Activated naive CD4-positive, alpha-beta T cell treated with Interleukin-2 at 50 U/mL for 16 hours (primary cell): ENCODE measurements around the gene ANKRD7.
"Not testable (repeated sequence)": the region's sequence is repeated elsewhere in the genome, so short reads cannot be mapped to it uniquely, and the experiment has no call there.

Experiments used
- DNase-seq: peaks from one replicate; pipeline ENCODE4 v3.0.0-alpha.2; 2020

Gene ANKRD7

DNA sequence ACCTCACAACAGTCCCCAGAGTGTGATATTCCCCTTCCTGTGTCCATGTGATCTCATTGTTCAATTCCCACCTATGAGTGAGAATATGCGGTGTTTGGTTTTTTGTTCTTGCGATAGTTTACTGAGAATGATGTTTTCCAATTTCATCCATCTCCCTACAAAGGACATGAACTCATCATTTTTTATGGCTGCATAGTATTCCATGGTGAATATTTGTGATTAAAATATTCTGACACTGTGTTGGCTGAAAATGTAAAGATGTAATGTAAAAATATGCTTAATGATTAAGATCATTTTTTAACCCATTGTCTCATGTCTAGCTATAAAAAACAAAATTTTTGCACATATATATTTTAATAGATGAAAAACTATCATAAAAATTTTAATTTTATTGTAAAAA is 15.8 kb downstream of the ANKRD7 start:
- DNase-seq, result not testable (repeated sequence)

DNA sequence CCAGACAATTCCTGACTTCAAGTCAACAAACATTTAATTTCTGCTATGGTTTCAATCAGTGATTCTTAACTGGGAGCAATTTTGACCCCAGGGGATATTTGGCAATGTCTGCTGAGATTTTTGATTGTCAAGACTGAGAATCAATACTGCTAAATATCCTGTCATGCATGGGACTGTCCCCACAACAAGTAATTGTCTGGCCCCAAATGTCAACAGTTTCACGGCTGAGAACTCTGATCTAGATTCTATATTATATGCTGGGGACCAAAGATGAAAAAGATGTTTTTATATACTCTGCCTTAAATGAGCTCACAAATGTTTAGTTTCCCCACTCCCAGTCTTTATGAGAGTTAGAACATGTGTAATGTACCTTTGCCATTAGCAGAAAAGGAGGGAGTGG is 19.2 kb downstream of the ANKRD7 start:
- no peak for DNase-seq

DNA sequence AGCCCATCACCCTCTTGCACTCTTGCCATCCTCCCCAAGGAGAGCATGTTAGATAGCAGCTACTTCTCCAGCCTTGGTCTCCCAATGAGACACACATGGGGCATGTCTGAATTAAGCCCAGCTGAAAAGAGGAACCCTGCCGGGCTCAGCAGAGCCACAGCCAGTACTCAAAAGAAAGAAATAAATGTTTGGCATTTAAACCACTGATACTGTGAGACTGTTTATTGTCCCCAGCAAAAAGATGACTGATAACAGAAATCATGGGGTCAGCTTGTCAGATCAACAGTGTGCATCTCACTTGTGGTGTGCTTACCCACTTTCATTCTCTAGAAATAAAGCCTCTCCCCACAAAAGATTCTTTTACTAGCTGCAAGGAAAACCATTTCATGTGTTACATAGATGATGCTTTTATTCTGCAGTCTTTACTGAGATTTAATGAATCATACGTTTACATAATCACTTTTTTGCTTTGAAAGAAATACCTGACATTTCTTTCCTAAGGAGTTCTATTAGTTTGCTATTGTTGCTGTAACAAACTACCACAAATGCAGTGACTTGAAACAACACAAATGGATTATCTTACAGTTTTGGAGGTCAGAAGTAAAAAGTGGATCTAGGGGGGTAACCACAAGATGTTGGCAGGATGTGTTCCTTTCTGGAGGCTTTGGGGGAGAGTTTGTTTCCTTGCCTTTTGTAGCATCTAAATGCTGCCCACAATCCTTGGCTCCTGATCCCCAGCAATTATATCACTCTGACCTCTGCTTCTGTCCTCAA is 20.9 kb downstream of the ANKRD7 start:
- DNase-seq, result no peak

DNA sequence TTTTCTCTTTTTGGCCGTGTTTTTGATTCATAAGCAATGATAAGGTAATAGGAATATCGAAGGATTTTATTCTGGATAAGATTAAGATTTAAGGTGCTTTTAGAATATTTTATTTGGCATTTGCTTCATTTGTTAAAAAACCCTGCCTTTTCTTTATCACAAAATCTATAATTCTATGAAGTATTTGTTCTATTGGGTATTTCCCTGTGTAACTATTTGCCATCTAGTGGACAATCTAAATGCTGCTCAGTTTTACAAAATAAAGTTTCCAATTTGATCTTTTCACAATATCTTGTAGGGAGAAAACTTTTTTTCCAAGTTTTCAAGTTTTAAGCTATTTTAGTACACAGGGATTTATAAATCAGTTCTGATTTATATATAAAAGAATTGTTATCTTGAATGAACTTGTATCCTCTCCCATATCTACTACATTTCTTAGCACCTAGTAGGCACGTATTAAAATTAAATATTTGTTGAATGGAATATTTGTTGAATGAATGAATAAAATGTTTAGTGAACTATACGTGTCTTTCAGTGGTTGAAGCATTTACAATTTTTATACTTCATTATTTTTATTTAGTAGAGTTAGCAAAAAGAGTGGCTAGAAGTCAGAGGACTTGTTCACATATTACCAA is 26.5 kb downstream of the ANKRD7 start:
- DNase-seq, result no peak

DNA sequence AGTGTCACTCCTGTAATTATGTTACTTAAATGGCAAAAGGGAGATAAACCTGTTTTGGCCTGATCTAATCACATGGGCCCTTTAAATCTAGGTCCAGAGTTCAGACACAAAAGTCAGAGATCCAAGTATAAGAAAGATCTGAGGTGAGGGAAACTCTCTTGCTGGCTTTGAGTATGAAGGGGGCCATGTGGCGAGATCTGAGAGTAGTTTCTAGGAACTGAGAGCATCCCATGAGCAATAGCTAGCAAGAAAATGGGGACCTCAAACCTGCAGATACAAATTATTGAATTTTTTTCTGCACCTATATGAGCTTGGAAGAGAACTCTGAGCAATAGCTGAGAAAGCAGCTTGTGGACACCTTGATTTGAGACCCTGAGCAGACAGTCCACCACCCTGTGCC is 27.6 kb downstream of the ANKRD7 start:
- DNase-seq, result no peak

DNA sequence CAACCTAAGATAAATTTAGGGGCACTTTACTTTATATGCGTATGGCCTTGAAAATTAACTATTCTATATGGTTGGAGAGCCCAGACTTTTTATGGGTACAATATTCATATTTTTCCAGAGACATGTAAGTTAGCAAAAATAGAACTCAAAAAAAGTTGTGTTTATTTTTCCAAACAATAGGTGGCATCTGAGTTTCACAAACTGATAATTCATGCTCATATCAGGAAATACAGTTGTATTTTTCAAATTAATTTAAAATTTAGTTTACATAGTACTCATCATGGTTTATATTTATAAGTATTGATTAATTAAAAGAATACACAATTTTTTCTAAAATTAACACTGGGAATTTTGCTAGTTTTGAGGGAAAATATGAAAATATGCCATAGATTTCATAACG is 34.6 kb downstream of the ANKRD7 start:
- no peak for DNase-seq

DNA sequence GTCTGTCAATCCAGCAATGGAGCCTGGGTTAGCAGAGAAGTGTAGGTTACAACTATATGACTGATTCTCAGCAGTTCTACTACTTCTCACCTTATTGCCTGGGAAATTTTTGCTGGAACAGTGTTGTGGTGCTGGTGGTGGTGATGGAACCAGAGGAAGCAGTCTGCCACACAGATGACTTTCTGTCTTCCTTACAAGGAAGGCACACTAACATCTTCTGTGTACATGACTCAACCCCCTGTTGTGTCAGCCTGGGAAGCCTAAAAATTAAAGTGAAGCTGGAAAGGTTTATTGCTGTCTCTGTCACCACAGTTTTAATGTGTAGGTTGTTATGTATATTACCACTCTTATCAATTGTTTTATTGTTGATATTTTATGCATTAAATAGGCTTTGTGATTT is 40.3 kb downstream of the ANKRD7 start:
- DNase-seq, result no peak

DNA sequence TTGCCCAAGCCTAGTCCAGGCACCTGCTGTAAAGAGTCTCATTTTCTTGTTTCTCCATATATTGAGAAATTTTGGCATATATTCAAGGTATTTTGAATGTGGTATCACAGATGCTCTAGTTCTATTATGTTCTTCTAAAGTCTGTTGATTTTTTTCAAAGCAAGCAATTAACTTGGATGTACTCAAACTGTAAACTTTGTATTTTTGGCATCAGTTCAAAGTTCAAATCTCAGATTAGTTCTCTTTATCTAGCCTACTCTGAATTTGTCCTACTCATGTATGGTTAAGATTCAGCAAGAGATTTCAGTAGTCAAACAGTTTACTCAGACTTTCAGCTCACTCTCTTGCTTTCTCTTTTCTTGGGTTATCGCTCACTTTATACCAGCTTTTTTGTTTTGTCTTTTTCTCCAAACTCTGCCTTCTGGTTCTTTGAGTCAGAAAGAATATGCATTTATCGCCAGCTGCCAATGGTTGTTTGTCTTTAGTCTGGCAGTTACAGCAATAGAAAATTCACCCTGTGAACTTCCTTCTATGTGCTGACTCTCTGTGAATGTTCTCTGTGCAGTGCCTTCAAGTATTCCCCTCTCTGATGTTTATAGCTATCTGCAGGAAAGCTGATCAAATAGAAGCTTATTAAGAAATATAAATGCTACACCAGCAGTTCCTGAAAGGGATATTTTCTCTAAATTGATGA is 56.0 kb downstream of the ANKRD7 start:
- no peak for DNase-seq

DNA sequence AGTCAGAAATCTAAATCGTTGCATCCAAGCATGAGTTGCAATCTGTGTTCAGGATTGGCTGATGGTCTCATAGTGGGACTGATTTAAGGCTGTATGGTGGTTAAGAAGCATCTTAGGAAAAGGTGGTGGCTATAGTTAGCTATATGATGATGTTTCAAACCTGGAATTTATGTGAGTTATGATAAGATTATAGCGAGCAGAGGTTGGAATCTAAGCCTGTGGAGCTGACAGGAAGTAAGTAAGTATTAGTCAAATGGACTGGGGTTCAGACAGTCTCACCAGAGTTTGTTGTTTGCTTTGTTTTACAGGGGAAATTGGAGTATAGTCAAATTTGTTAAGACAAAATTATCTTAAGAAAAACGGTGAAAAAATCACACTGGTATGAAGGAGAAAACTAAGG is 56.7 kb downstream of the ANKRD7 start:
- DNase-seq, result no peak

DNA sequence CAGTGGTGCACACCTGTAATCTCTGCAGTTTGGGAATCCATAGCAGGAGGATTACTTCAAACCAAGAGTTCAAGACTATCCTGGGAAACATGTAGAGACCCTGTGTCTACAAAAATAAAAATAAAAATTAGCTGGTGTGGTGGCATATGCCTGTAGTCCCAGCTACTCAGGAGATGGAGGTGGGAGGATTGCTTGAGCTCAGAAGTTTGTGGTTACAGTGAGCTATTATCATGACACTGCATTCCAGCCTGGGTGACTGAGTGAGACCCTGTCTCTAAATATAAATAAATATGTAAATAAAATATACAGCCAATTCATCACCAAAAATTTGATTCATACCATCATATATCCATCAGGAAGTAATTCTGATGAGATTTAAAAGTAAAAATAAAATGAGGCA is 60.9 kb downstream of the ANKRD7 start:
- DNase-seq, result no peak

DNA sequence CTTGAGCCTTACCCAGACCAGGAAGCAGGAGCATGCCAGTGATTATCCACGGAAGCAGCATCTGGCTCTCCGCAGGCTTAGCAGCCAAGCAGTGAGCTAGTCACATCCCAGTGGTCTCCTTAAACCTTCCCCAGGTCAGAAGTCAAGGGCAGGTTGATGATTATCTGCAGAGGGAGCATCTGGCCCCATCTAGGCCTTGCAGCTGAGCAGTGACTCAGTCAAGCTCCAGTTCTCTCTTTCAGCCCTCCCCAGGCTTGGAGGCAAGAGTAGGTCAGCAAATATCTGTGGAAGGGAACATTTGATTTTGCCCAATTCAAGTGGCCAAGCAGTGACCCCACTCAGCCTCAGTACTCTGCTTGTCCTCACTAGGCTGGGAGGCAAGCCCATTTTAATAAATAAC is 61.6 kb downstream of the ANKRD7 start:
- DNase-seq, result no peak

DNA sequence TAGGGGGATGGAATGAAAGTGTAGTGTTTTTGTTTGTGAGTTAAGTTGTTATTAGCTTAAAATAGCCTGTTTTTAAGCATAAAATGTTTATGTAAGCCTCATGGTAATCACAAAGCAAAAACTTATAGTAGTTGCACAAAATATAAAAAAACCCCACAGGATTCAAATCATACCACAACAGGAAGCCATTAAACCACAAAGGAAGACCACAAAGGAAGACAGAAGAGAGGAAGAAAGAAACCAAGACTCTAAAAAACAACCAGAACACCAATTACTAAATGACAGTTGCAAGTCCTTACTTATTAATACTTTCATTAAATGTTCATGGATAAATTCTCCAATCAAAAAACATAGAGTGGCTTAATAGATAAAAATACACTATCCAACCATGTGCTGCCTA is 63.6 kb downstream of the ANKRD7 start:
- no peak for DNase-seq

DNA sequence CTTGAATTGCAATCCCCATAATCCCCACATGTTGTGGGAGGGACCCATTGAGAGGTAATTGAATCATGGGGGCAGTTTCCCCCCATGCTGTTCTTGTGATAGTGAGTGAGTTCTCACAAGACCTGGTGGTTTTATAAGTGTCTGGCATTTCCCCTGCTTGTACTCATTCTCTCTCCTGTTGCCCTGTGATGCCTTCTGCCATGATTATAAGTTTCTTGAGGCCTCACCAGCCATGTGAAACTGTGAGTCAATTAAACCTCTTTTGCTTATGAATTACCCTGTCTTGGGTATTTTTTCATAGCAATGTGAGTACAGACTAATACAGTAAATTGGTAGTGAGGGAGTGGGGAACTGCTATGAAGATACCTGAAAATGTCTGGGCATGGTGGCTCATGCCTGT is 65.0 kb downstream of the ANKRD7 start:
- no peak for DNase-seq
